GM12892 (cell line): ENCODE measurements around the gene ILK.

Experiments
- POLR2A ChIP-seq: IDR thresholded peaks from 2 replicates; pipeline ENCODE4 v1.6.1; 2011; ENCODE audit warnings: low read depth, low read length, control low read depth
- POLR2AphosphoS5 ChIP-seq: IDR thresholded peaks from 2 replicates; pipeline ENCODE4 v1.6.1; 2011; ENCODE audit warnings: low read depth, low read length, control low read depth

DNA sequence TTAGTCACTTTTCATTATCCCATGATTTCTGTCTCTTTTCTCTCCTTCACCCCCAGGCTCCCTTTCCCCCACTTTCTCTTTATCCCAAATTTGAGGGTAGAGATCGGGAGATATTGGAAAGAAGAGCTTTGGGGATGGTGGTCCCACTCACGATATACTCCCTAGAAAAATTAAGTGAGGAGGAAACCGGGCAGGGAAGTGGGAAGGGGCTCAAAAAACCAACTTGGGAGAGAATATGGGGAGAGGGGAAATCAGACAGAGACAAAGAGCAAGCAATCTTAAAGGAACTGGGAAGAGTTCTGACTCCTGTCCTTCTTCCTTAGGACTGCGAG, 53.0 kb downstream of the ILK start:
- no peak for TF ChIP-seq POLR2A
- TF ChIP-seq POLR2AphosphoS5, result no peak
